GM21528 (cell line): ENCODE results near the gene ZNF75A.
A peak's percentile ranks its signal among the peaks of the same experiment; 100 is the strongest.

ENCODE experiments used
- ATAC-seq: cut with Tn5 transposase; IDR thresholded peaks from one replicate; pipeline ENCODE4 v1.9.1; 2021; ENCODE audit warnings: mild to moderate bottlenecking, moderate library complexity; ENCODE audit not compliant: unreplicated experiment, low FRiP score

The ZNF75A gene

GRCh38 chr16:3283543-3284447 lies 21.5 kb upstream of the ZNF75A start:
- ATAC-seq, result peak; percentile 2

GRCh38 chr16:3285131-3285530 lies 20.2 kb upstream of the ZNF75A start:
- ATAC-seq, result no peak

GRCh38 chr16:3289998-3290673 lies 15.2 kb upstream of the ZNF75A start:
- ATAC-seq, result no peak

GRCh38 chr16:3292604-3293003 lies 12.7 kb upstream of the ZNF75A start:
- no peak for ATAC-seq

GRCh38 chr16:3295209-3295608 lies 10.1 kb upstream of the ZNF75A start:
- no peak for ATAC-seq

GRCh38 chr16:3295783-3296182 lies 9.5 kb upstream of the ZNF75A start:
- ATAC-seq, result no peak

- ATAC-seq, result no peak
Observed at GRCh38 chr16:3304370-3304769, 927 bp upstream of the ZNF75A start.

- ATAC-seq, result no peak
Observed at GRCh38 chr16:3306078-3306477, 781 bp downstream of the ZNF75A start.

GRCh38 chr16:3311496-3311895 lies 6.2 kb downstream of the ZNF75A start:
- ATAC-seq, result no peak

- ATAC-seq, result no peak
Observed at GRCh38 chr16:3317315-3317999, 12.2 kb downstream of the ZNF75A start.

GRCh38 chr16:3321816-3322215 lies 16.5 kb downstream of the ZNF75A start:
- no peak for ATAC-seq

- no peak for ATAC-seq
Observed at GRCh38 chr16:3327514-3327913, 22.2 kb downstream of the ZNF75A start.

GRCh38 chr16:3328104-3328503 lies 22.8 kb downstream of the ZNF75A start:
- ATAC-seq, result no peak

- no peak for ATAC-seq
Observed at GRCh38 chr16:3328643-3329042, 23.3 kb downstream of the ZNF75A start.

- ATAC-seq, result no peak
Observed at GRCh38 chr16:3346041-3346440, 40.7 kb downstream of the ZNF75A start.

- no peak for ATAC-seq
Observed at GRCh38 chr16:3347586-3347985, 42.3 kb downstream of the ZNF75A start.

- ATAC-seq, result no peak
Observed at GRCh38 chr16:3348547-3349167, 43.4 kb downstream of the ZNF75A start.

GRCh38 chr16:3349175-3349574 lies 43.9 kb downstream of the ZNF75A start:
- ATAC-seq, result no peak

- ATAC-seq, result no peak
Observed at GRCh38 chr16:3355589-3355988, 50.3 kb downstream of the ZNF75A start, which contains the start of gene OR2C1. Gene OR2C1, plus strand, starts transcription at chr16:3355889. Its CDS starts 52 bp downstream, at chr16:3355941.

GRCh38 chr16:3356118-3356517 lies 50.8 kb downstream of the ZNF75A start:
- ATAC-seq, result no peak

GRCh38 chr16:3358871-3359270 lies 53.6 kb downstream of the ZNF75A start:
- ATAC-seq, result no peak
